GM20431 (cell line): ENCODE results near the gene CCDC88C.
"Not testable (repeated sequence)": the region's sequence is repeated elsewhere in the genome, so short reads cannot be mapped to it uniquely, and the experiment has no call there.

Experiments used
- in situ Hi-C: fragments of 300-500 bp; cut with MseI, MboI; formaldehyde crosslinking; loops from one replicate; pipeline ENCODE4 v1.15.0; 2020; ENCODE audit warnings: low sequenced_read_pairs; ENCODE audit not compliant: unreplicated experiment

The CCDC88C gene

DNA sequence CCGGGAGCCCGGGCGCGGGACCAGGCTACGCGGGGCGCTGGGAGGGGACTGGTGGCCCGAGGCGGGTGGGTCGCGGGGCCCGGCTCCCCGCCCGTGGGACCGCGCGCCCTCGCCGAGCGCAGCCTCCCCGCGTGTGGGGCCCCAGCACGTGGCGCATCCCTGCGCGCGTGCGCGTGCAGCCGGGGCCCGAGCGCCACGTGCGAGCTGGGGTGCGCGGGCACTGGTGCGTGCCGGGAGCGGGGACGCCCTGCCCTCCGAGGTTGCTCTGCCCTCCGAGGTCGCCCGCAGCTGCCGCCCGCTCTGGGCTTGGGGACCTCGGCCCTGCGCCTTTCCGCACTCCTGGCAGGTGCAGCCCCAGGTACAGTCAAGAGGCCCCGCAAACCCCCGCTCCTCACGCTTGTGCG, 365 bp upstream of the CCDC88C start:
- in situ Hi-C loops = no loop called here

DNA sequence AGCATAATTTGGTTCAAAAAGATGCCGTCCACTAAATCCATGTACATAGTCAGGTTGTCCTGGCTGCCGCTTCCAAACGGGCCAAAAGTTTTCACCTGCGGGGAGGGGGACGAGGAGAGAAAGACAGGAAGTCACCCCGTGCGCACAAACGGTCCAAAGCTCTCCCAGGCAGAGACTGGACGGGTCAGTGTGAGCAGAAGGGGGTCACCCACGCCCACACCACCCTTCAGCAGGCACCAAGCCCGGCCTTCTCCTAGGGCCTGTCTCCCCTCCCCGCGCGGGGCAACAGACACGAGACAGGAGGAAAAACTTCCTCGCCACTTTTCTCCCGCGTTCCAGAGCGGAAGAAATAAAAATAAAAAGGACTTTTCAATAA, 888 bp downstream of the CCDC88C start:
- in situ Hi-C loops = no loop called here

DNA sequence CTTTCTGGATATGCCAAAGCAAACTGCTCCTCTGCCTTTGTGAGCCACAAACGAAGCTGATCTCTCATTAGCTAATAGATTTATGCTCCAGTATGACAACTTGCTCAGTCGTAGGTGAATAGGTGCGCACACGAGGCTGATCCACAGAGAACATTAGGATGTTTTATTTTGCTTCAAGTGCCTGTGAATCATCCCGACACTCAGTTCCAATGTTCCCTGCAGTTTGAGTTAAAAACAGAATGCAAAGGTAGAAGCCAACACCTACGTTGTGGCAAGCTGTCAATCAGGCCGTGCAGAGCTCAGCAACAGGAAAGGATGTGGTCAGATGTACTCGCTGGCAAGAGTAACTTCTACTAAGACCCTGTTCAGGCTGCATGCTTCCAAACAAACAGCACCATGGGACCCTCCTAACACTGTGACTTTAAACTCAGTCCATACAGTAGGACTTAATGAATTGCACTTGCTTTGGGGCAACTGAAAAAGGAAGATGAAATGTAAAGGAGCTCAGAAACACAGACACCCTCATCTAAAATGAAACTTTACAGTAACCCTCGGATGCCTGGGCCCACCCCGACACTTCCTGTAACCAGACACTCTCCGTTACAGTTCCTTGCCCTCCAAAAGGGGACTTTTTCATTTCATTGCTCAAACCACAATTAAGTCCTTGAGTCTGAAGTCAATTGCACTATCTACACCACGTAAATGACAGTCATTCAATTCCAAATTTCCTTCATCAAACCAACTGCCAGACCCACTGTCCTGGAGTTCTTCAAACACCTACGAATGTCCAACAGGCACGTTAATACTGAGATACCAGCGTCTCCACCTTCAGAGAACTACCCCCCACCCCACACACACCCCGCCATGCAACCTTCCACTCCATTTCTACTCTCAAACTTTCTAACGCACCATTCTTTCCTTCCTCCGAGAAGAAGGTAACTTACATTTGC, 1.6 kb downstream of the CCDC88C start:
- in situ Hi-C loops = no loop called here

DNA sequence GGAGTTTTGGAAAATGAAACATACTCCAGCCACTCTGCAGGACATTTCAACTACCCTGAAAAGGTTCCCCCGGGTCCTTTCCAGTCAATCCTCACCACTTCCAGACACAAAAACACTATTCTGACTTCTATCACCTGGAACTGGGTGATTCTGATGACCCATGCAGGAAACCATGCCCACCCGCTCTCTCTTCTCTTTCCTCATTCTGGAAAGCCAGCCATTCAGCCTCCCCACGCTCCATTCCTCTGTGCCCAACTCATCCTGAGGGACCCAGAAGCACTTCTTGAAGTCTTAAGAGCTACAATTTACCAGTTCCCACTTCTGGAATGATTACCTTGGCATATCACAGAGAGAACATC, 3.2 kb downstream of the CCDC88C start:
- in situ Hi-C loops = no loop called here

DNA sequence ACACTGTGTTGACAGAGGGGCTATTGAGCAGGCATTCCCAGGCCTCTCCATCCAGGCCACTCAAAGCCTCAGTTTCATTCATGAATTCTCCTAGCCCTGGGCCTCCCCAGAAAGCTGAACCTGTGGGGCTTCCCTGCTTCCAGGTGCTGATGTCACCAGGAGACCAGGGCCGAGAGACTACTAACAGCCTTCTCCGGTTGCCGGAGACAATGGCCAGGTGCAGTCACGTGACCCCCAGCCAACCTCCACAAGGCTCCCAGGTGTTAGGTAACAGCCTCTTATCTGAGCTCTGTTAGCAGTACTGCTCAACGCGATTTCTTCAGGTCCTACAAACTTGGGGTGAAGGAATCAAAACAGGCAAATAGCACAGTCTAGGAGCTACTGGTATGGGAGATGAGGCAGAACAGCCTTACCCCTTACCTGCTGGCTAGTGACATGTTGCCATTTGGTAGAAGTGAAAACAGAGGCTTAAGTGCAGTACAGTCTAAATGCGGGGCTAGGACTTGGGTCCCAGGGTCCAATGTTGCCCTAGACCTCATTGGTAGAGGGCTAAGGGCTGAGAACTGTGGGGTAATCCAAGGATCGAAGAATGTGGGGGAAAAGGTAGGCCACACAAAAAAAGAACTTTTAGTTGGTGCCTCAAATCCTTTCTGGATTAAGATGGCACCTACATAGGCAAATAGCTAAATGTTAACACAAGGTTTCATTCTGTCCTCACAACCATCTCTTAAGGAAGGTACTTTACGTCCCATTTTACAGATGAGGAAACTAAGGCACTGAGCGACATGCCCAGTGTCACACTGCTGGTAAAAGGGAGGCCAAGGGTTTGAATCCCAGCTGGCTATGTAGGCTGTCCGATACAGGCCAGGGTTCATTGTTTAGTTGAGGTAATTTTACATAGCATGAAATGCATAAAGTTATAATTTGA, 3.8 kb downstream of the CCDC88C start:
- in situ Hi-C loops = no loop called here

DNA sequence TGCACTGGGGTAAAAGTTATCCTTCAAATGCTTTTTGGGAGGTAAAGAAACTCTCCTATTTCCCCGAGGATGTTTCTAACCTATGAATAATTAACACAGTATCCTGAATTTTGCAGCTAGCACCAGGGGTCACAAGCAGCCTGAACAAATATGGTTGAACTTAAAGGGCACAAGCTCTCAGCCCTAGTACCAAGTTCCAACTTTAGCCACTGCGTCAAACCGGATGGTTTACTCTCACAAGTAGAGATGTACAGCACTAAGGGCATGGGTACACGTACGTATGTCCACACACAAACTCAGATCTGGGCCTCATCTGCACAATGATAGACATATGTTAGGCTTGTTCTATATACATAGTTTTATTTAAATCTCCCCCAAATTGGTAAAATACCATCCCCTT, 4.7 kb downstream of the CCDC88C start:
- in situ Hi-C loops = no loop called here

DNA sequence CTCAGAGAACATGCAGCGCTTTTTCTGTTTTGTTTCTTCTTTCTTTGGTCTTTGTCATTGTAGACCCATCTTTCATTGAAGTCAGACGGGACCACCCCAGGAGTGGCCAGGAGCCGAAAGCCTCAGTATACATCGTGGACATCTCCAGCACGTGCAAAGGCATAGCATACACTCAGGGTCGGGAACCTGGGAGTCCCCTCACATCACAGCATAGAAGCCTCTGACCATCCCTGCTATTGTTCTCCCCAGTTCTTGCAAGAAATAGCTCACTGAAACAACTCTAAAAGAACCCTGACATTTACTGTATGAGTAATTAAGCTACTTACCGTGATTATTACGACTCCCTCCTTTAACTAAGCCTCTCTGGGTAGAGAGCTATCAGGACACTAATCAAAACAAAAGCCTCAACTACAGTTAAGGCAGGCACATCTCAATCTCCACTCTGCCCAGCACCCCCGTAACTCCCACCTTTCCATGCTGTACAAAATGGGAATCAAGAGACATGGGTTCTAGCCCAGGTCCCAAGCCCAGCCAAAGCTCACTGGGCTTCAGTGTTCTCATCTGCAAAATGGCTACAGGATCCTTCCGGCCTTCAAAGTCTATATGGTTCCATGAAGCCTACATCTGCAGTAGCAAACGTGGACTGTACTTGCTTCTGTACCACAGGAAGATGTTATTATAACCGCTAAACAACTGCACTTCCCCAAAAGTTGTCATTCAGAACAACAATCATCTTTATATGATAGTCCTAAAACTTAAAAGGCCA, 6.7 kb downstream of the CCDC88C start:
- in situ Hi-C loops = no loop called here

DNA sequence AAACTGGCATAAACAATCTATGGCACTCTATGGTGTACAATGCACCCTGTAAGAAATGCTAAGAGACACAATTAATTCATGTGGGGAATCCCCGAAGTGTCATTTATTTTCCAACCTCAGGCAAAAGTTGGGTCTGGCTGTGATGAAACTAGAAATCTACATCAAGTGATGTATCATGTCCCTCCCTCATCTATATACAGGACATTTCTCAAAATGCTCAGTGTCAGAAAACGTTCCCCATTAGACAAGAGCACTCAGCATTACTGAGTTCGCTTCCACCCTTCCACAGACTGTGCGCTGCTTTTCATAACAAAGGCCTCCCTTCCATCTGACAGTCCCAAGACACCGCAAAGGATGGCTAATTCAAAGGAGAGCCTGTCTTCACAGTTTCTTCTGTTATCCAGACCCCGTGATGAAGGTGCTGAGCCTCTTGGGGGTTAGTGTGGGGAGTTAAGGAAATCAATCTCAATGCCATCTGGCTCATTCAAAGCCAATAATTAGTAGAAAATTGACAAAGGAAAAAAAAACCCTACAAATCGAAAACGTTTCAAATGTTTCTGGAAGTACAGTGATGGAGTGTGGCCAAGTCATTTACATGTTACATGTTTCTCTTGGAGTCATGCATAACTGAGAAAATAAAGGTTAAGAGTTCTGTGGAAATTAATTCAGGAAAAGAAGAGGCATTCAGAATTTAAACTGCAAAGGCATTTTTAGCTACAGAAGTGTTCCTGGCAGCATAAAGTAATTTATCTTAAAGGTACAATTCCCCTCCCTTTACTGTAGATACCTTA, 7.5 kb downstream of the CCDC88C start:
- in situ Hi-C loops = no loop called here

DNA sequence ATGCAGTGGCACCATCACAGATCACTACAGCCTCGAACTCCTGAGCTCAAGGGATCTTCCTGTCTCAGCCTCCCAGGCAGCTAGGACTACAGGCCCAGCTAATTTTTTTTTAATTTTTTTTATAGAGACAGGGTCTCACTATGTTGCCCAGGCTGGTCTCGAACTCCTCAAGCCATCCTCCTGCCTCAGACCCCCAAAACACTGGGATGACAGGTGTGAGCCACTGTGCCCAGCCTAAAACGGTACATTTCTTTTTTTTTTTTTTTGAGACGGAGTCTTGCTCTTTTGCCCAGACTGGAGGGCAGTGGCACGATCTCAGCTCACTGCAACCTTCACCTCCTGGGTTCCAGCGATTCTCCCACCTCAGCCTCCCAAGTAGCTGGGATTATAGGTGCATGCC, 8.4 kb downstream of the CCDC88C start:
- in situ Hi-C loops = not testable (repeated sequence)

DNA sequence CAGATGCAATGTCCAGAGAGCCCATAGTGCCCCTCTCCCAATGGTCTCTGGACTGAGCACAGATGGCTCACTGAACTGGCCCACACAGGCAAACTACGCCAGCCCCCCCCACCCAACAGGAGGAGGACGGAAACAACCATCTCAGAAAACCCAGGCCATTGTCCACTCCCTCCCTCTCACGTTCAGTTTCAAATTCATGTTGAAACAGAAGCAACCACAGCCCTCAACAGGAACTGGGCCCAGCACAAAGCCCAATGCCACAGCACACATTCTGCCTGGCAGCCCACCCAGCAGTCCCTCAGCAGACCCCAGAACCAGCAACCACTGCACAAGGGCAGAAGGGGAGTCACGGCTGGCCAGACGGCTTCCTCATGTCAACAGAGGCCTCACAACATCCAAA, 10.6 kb downstream of the CCDC88C start:
- in situ Hi-C loops = no loop called here

DNA sequence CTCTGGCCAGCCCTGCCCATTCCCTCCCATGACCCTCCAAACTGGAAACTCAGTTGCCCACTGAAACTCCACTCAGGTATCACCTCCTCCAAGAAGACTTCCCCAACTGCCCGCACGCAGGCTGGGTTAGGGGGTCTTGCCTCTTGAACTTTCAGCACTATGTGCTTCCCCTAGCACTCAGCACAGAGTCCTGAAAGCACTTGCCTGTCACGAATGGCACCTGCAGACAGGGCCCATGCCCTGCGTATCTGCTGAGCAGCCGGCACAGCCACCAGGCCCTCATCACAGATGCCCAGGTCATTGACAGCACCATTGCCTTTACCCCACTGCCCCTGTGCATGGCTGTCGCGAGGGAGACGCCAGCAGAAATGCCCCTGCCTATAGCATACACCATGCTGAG, 11.2 kb downstream of the CCDC88C start:
- in situ Hi-C loops = no loop called here

DNA sequence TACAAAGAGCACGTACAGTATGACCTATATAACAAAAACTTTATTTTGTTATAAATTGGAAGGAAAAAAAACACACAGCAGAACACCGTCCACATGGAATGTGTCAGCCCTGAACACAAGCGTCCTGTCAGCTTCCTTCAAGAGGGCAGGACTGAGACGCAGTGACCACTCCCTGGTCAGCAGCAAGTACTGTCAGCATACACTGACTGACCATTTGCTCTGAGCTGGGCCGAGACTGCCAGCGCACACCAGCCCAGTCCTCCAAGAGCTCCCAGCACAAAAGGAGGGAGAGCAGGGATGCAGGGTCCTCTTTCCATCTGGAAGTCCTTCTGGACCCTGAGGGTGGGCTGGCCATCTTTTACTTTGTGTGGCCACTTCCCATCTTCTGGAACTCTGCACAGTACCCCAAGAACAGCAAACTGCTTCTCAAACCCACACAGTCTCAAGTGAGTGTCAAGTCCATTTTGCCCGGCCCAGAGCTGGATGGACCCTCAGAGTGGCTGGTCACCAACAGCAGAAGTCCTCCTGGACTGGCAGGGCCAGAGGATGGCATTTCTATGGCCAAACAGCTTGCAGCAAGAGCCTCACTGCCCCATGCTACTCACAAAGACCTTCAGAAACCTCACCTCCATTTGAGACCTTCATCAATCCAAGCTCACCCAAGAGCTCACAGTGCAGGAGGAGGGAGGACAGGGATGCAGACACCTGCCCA, 11.7 kb downstream of the CCDC88C start:
- in situ Hi-C loops = no loop called here

DNA sequence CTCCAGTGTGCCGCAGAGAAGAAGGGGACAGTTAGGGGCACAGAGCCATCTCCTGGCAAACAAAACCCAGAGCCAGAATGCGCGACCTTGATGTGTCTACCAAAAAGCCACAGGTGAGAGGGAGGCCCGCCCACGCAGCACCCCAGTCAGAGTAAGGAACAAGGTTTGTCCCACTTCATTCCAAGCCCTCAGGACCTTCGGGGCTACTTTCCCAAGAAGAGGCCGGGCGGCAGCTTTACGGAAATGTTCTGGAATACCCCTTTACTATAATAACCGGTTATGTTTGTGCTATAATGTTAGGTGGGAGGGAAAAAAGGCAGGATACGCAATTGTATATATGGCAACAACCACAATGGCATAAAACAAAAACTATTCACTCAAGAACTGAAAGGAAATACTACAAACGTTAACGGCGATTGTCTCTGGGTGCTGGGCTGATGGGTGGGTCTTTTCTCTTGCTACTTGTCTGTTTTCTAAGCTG, 12.3 kb downstream of the CCDC88C start:
- in situ Hi-C loops = no loop called here

DNA sequence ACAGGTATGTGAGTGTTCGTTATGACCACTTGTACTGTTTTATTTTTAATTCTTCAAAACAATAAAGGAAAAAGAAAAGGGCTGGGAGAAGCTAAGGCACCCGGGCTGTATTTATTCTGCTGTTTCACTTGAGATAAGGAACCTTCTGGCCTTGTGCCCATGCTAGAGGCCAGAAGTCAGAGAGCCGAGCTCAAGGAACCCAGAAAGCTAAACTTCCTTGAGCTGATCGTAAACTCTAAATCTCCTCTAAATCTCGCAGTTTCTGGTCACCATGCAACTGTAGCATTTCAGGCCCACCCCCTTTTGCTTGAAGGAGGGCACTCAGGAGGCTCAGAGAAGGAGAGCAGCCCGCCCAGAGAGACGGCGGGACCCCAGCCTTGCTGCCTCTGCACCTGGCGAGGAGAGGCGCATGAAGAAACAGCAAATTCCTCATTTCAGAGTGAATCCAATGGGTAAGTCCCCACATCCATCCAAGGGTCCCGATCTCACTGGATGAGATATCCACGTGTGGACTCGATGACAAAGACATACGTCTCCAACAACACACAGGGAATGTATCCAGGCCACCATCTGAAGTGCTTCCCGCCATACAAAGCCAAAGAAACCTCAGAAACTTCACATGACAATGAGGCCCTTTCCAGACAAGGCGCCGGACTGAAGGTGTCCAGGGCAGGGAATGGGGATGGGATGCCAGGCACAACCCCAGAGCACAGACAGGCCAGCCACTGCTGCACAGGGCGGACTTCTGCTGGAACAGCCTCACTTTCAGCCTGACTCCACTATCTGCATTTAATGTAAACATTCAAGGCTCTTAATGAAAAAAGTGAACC, 14.6 kb downstream of the CCDC88C start:
- in situ Hi-C loops = no loop called here

DNA sequence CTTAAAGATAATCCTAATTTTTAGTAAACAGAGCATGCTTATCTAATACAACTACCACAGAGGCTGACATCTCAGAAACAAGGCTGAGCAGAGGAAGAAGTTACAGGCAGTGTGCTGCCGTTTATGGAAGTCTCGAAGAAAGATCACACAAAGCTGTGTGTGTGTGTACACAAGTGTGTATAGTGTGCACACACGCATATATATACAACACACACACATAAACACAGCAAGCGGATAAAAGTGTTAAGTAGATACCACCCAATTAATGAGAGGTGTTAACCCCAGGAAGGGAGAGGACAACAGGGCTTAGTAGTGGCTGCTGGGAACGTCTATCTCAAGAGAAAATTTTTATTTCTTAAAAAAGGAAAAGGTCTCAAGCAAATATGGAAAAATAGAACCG, 15.3 kb downstream of the CCDC88C start:
- in situ Hi-C loops = no loop called here

DNA sequence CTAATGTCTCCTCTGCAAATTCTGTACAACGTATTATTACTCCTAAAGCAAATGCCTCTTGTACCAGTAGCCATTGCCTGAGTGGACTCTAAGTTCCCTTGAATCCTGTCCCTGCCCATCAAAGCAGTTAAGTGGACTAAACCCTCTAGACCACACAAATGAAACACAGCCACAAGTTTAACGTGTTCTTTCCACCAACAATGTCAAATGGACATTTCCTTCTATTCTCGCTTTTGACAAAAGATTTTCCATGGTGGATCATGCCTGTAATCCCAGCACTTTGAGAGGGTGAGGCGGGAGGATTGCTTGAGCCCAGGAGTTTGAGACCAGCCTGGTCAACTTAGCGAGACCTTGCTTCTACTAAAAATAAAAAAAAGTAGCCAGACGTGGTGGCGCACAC, 15.9 kb downstream of the CCDC88C start:
- in situ Hi-C loops = no loop called here

DNA sequence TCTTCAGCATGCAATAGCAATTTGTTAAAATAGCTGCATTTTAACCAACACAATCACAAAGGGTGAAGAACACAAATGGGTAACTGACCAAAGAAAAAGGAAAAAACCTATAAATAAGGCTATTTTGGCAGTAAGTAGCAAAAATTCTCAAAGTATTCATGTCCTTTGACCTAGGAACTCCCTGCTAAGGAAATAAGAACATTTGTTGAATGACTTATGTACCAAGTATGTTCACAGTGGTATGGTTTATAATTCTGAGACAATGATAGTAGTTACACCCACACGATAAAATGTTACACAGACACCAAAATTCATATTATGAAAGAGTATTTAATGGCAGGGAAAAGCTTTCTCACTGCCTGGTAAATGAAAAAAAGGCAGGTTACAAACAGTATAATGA, 16.9 kb downstream of the CCDC88C start:
- in situ Hi-C loops = no loop called here
